Spleen (tissue), 11 donors: ENCODE results near the gene TTC38. TPM values are rescaled to one million over a fixed set of nuclear protein-coding genes. Genes with fewer than 3 reads are reported as not detected.

Source experiments
- DNase-seq: peaks from one replicate; pipeline ENCODE4 v3.0.0-alpha.2; 2020
- H3K27ac ChIP-seq, 8 donors: fragments of 200-600 bp; sonication (generic) in 7 of 8; 1 replicate in 4 of 8; 2 replicates in 4 of 8; pipeline versions ENCODE4 v1.5.0 to v1.8.0; 2016 to 2021; ENCODE audit warnings: inconsistent platforms in 4 of 8, mild to moderate bottlenecking in 4 of 8, moderate library complexity in 1 of 8
- H3K27me3 ChIP-seq, 7 donors: fragments of 200-600 bp; sonication (generic) in 6 of 7; replicated peaks in 1 of 7; 1 replicate in 4 of 7; 2 replicates in 3 of 7; pipeline versions ENCODE4 v1.5.0 to v1.8.0; 2016 to 2021; ENCODE audit warnings: inconsistent platforms in 3 of 7, mild to moderate bottlenecking in 1 of 7
- H3K36me3 ChIP-seq, 6 donors: fragments of 200-600 bp; sonication (generic) in 5 of 6; 1 replicate in 4 of 6; 2 replicates in 2 of 6; pipeline versions ENCODE4 v1.5.0 to v1.8.0; 2016 to 2021; ENCODE audit warnings: inconsistent platforms in 2 of 6
- H3K4me1 ChIP-seq, 6 donors: fragments of 200-600 bp; sonication (generic) in 5 of 6; 1 replicate in 3 of 6; 2 replicates in 3 of 6; pipeline versions ENCODE4 v1.5.0 to v1.8.0; 2016 to 2021; ENCODE audit warnings: inconsistent platforms in 3 of 6
- H3K4me3 ChIP-seq, 8 donors: fragments of 200-600 bp; sonication (generic) in 7 of 8; 1 replicate in 4 of 8; 2 replicates in 4 of 8; pipeline versions ENCODE4 v1.5.0 to v1.8.0; 2016 to 2021; ENCODE audit warnings: inconsistent platforms in 4 of 8, mild to moderate bottlenecking in 4 of 8, moderate library complexity in 2 of 8
- H3K9me3 ChIP-seq, 8 donors: fragments of 200-600 bp; sonication (generic) in 7 of 8; 1 replicate in 4 of 8; 2 replicates in 4 of 8; pipeline versions ENCODE4 v1.5.0 to v1.8.0; 2016 to 2021; ENCODE audit warnings: inconsistent platforms in 4 of 8
- POLR2A ChIP-seq, 3 donors: fragments of 450-650 bp; IDR thresholded peaks; one replicate each; pipeline ENCODE4 v1.5.1; 2017; ENCODE audit warnings: antibody characterized with exemption in 3 of 3, mild to moderate bottlenecking in 1 of 3
- POLR2AphosphoS5 ChIP-seq, 3 donors: sonication (generic); formaldehyde crosslinking; IDR thresholded peaks; one replicate each; pipeline ENCODE4 v1.5.1; 2017; ENCODE audit warnings: antibody characterized with exemption in 3 of 3
- WGBS, 5 donors: extraction: QIAGEN DNeasy Blood & Tissue Kit in 3 of 5; methylation state at CpG; one replicate each; pipeline versions ENCODE4 v1.1.5 to v1.1.7; 2013 to 2018; 5-methylcytosine and 5-hydroxymethylcytosine counted together
- intact Hi-C: fragments of 100-400 bp; cut with DNase I; formaldehyde crosslinking; loops from one replicate; pipeline ENCODE4 v1.15.0; 2023; ENCODE audit warnings: low total_unique reads
- polyA plus RNA-seq, 3 donors: library from polyadenylated mRNA; stranded (reverse); fragments of 200-250 nt; gene quantifications; one replicate each; pipeline ENCODE4 v1.2.1, GENCODE V29; 2013
- total RNA-seq, 7 donors: library from RNA; depleted of rRNA in 3 of 7; stranded (reverse); fragments of >200 nt in 3 of 7; fragmentation: NEBNext Ultra II Directional in 4 of 7; extraction: Animal tissue kit (Norgen Biotek cat#: 25700) in 4 of 7; gene quantifications; one replicate each; pipeline versions ENCODE4 v1.1.0 to v1.2.1, GENCODE V29; 2016 to 2021
- TF ChIP-seq, protein P1 (sequence below), 11 experiments: fragments of 200-600 bp in 7 of 11; fragments of 450-650 bp in 4 of 11; sonication (generic) in 4 of 11; IDR thresholded peaks in 8 of 11; conservative IDR thresholded peaks in 3 of 11; 1 replicate in 7 of 11; 2 replicates in 4 of 11; pipeline versions ENCODE4 v1.4.0 to v1.8.0; 2016 to 2021; ENCODE audit warnings: antibody characterized with exemption in 11 of 11, inconsistent platforms in 4 of 11, mild to moderate bottlenecking in 1 of 11
- donor health status: healthy with polysubstance abuse.
- donor health status: DM: no; HTN: no; CAD: no; lungs with moderate emphysema.
- donor health status: DM: no; HTN: no; CAD: no.
- donor health status: Bipolar disorder and iron deficiency.
- donor health status: healthy.
- donor health status: DM: no; HTN: no; CAD: no.
- donor health status: DM: yes; HTN: yes; CAD: no.

The TTC38 gene
- total and polyA plus RNA-seq, 10 donors, result 13.8 to 51.9 (median 33.1) TPM

DNA sequence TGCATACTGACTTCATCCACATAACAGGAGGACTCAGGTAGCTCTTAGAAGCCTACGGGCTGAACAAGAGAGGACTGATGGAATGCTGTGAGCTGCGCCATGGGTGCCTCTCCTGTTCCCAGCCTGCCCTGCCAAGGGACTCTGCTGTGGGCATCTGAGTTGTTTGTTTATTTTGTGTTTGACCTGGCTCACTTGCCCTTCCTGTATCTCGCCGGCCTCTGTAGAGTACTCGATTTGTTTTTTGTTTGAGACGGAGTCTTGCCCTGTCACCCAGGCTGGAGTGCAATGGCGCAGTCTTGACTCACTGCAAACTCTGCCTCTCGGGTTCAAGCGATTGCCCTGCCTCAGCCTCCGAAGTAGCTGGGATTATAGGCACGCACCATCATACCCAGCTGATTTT, 1.8 kb downstream of the TTC38 start:
- 86 to 91% (median 88%) methylated on average over 9 to 11 of the region's 11 CpGs for WGBS, 5 donors
- no peak for DNase-seq
- H3K36me3 ChIP-seq, result peaks cover 0 to 51% (median 22%) of the 10 kb centered on the region in 6 donors
- H3K27ac ChIP-seq, result no peak overlapping the region
- no peaks in the 10 kb centered on the region for H3K27me3 ChIP-seq
- peaks cover 0 to 6% (median 0%) of the 10 kb centered on the region in 8 donors for H3K9me3 ChIP-seq
- intact Hi-C loops, result no loop called here
- H3K4me1 ChIP-seq, result peaks cover 0 to 40% (median 26%) of the 10 kb centered on the region in 6 donors
- H3K4me3 ChIP-seq, result no peak overlapping the region
- TF ChIP-seq POLR2AphosphoS5 (IDR thresholded peaks at IDR 0.05), result no peak
- TF ChIP-seq, protein P1, sequence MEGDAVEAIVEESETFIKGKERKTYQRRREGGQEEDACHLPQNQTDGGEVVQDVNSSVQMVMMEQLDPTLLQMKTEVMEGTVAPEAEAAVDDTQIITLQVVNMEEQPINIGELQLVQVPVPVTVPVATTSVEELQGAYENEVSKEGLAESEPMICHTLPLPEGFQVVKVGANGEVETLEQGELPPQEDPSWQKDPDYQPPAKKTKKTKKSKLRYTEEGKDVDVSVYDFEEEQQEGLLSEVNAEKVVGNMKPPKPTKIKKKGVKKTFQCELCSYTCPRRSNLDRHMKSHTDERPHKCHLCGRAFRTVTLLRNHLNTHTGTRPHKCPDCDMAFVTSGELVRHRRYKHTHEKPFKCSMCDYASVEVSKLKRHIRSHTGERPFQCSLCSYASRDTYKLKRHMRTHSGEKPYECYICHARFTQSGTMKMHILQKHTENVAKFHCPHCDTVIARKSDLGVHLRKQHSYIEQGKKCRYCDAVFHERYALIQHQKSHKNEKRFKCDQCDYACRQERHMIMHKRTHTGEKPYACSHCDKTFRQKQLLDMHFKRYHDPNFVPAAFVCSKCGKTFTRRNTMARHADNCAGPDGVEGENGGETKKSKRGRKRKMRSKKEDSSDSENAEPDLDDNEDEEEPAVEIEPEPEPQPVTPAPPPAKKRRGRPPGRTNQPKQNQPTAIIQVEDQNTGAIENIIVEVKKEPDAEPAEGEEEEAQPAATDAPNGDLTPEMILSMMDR (IDR thresholded peaks at IDR 0.05 in 8 of 11, conservative IDR thresholded peaks at IDR 0.05 in 3 of 11), result no peak

DNA sequence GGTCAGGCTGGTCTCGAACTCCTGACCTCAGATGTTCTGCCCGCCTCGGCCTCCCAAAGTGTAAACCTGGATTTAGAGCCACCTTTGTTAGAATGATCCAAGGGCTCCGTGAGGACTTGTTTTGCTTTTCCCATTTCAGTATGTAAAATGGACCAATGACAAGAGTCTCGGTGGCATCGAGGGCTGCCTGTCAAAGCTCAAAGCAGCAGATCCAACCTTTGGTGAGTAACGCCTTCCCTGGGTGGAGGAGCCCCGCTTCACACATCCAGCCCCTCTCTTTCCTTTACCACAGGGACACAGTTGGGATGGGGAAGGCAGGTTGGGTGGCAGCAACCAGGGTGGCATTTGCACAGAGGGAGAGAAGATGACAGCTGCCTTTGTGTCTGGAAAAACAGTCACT, 4.4 kb downstream of the TTC38 start:
- WGBS, 5 donors, result 91 to 97% (median 95%) methylated on average over 8 of the region's 8 CpGs
- intact Hi-C loops, result no loop called here
- Histone ChIP-seq H3K4me1 (peaks cover 0 to 44% (median 22%) of the 10 kb centered on the region in 6 donors), H3K27me3 (no peaks in the 10 kb centered on the region), H3K4me3 (no peak overlapping the region), H3K27ac (no peak overlapping the region), H3K9me3 (no peaks in the 10 kb centered on the region), H3K36me3 (peaks cover 6 to 75% (median 41%) of the 10 kb centered on the region in 6 donors)
- DNase-seq, result no peak
- TF ChIP-seq POLR2AphosphoS5 (IDR thresholded peaks at IDR 0.05) (no peak), POLR2A (IDR thresholded peaks at IDR 0.05) (no peak)
- TF ChIP-seq, protein P1 (IDR thresholded peaks at IDR 0.05 in 8 of 11, conservative IDR thresholded peaks at IDR 0.05 in 3 of 11), result no peak

- Histone ChIP-seq H3K27ac (no peak overlapping the region), H3K27me3 (no peaks in the 10 kb centered on the region), H3K4me3 (no peak overlapping the region), H3K9me3 (no peaks in the 10 kb centered on the region), H3K36me3 (peaks cover 6 to 82% (median 44%) of the 10 kb centered on the region in 6 donors), H3K4me1 (peaks cover 0 to 37% (median 18%) of the 10 kb centered on the region in 6 donors)
- 93 to 96% (median 95%) methylated on average over 10 to 12 of the region's 12 CpGs for WGBS, 5 donors
- TF ChIP-seq, protein P1 (IDR thresholded peaks at IDR 0.05 in 8 of 11, conservative IDR thresholded peaks at IDR 0.05 in 3 of 11), result no peak
- no peak for TF ChIP-seq POLR2AphosphoS5 (IDR thresholded peaks at IDR 0.05)
- no peak for TF ChIP-seq POLR2A (IDR thresholded peaks at IDR 0.05)
- no peak for DNase-seq
- intact Hi-C loops, result no loop called here
Measured at GRCh38 chr22:46272762-46273431, 5.1 kb downstream of the TTC38 start.

GRCh38 chr22:46273432-46274148, 5.8 kb downstream of the TTC38 start:
- Histone ChIP-seq H3K36me3 (peaks cover 6 to 89% (median 51%) of the 10 kb centered on the region in 6 donors), H3K27me3 (no peaks in the 10 kb centered on the region), H3K4me1 (peaks cover 0 to 37% (median 14%) of the 10 kb centered on the region in 6 donors), H3K27ac (no peak overlapping the region), H3K4me3 (no peak overlapping the region), H3K9me3 (no peaks in the 10 kb centered on the region)
- 90 to 96% (median 92%) methylated on average over 8 to 12 of the region's 12 CpGs for WGBS, 5 donors
- intact Hi-C loops, result no loop called here
- DNase-seq, result no peak
- TF ChIP-seq POLR2A (IDR thresholded peaks at IDR 0.05), result no peak
- TF ChIP-seq, protein P1 (IDR thresholded peaks at IDR 0.05 in 8 of 11, conservative IDR thresholded peaks at IDR 0.05 in 3 of 11), result no peak
- no peak for TF ChIP-seq POLR2AphosphoS5 (IDR thresholded peaks at IDR 0.05)
